Stomach smooth muscle (tissue), 2 donors: ENCODE measurements around the gene CEP72.
"Not testable (repeated sequence)": the region's sequence is repeated elsewhere in the genome, so short reads cannot be mapped to it uniquely, and the experiment has no call there.

ENCODE experiments used
- H3K27ac ChIP-seq: one replicate; pipeline ENCODE4 v1.7.0; 2013; ENCODE audit warnings: mild to moderate bottlenecking, low read length, inconsistent platforms
- H3K27me3 ChIP-seq, 2 donors: one replicate each; pipeline ENCODE4 v1.7.0; 2013; ENCODE audit warnings: low read length in 2 of 2; ENCODE audit not compliant: insufficient read depth in 2 of 2, control insufficient read depth in 1 of 2
- H3K36me3 ChIP-seq, 2 donors: one replicate each; pipeline ENCODE4 v1.7.0; 2013; ENCODE audit warnings: low read length in 2 of 2; ENCODE audit not compliant: control insufficient read depth in 2 of 2, insufficient read depth in 2 of 2
- H3K4me1 ChIP-seq: one replicate; pipeline ENCODE4 v1.7.0; 2013; ENCODE audit warnings: low read length; ENCODE audit not compliant: control insufficient read depth, insufficient read depth
- H3K4me3 ChIP-seq, 2 donors: one replicate each; pipeline ENCODE4 v1.7.0; 2013; ENCODE audit warnings: low read length in 2 of 2
- H3K9ac ChIP-seq, 2 donors: one replicate each; pipeline ENCODE4 v1.7.0; 2013; ENCODE audit warnings: low read length in 2 of 2, mild to moderate bottlenecking in 1 of 2
- H3K9me3 ChIP-seq, 2 donors: one replicate each; pipeline ENCODE4 v1.7.0; 2013; ENCODE audit warnings: low read length in 2 of 2; ENCODE audit not compliant: control insufficient read depth in 2 of 2
- donor health status: healthy.
- donor health status: Pancreatic carcinoma.

Gene CEP72

GRCh38 chr5:625516-625915, 13.4 kb downstream of the CEP72 start:
- Histone ChIP-seq H3K27ac (no peak overlapping the region), H3K9ac (no peak overlapping the region), H3K36me3 (peaks cover 12 to 25% of the 10 kb centered on the region in 2 donors), H3K4me3 (no peak overlapping the region), H3K4me1 (no peaks in the 10 kb centered on the region), H3K27me3 (no peaks in the 10 kb centered on the region), H3K9me3 (no peaks in the 10 kb centered on the region)

GRCh38 chr5:626850-627249, 14.7 kb downstream of the CEP72 start:
- Histone ChIP-seq H3K27me3 (no peaks in the 10 kb centered on the region), H3K4me3 (no peak overlapping the region), H3K36me3 (peaks cover 9 to 18% of the 10 kb centered on the region in 2 donors), H3K9me3 (no peaks in the 10 kb centered on the region), H3K4me1 (no peaks in the 10 kb centered on the region), H3K27ac (no peak overlapping the region), H3K9ac (no peak overlapping the region)

GRCh38 chr5:627840-628239, 15.7 kb downstream of the CEP72 start:
- no peak overlapping the region for H3K27ac ChIP-seq
- no peaks in the 10 kb centered on the region for H3K4me1 ChIP-seq
- H3K27me3 ChIP-seq = no peaks in the 10 kb centered on the region
- H3K36me3 ChIP-seq = peaks cover 7 to 15% of the 10 kb centered on the region in 2 donors
- no peaks in the 10 kb centered on the region for H3K9me3 ChIP-seq
- no peak overlapping the region for H3K4me3 ChIP-seq
- no peak overlapping the region for H3K9ac ChIP-seq

- H3K4me1 ChIP-seq, H3K27ac ChIP-seq: not testable (repeated sequence)
- H3K36me3 ChIP-seq = peaks cover 7 to 15% of the 10 kb centered on the region in 2 donors
These were observed 16.4 kb downstream of the CEP72 start for GRCh38 chr5:628351-629205.

GRCh38 chr5:633501-633955, 21.4 kb downstream of the CEP72 start:
- Histone ChIP-seq H3K4me3 (no peak overlapping the region), H3K36me3 (peaks cover 13 to 15% of the 10 kb centered on the region in 2 donors), H3K9me3 (no peaks in the 10 kb centered on the region)

More at GRCh38 chr5:628351-629205, 16.4 kb downstream of the CEP72 start:
- H3K9ac ChIP-seq, H3K4me3 ChIP-seq, H3K27me3 ChIP-seq, H3K9me3 ChIP-seq: not testable (repeated sequence)

GRCh38 chr5:634191-634590, 22.1 kb downstream of the CEP72 start:
- Histone ChIP-seq H3K27ac (no peak overlapping the region), H3K4me1 (no peaks in the 10 kb centered on the region), H3K9me3 (no peaks in the 10 kb centered on the region), H3K36me3 (peaks cover 13 to 15% of the 10 kb centered on the region in 2 donors), H3K4me3 (no peak overlapping the region), H3K9ac (no peak overlapping the region), H3K27me3 (no peaks in the 10 kb centered on the region)

More at GRCh38 chr5:633501-633955, 21.4 kb downstream of the CEP72 start:
- H3K27me3 ChIP-seq = no peaks in the 10 kb centered on the region
- H3K27ac ChIP-seq = no peak overlapping the region
- no peak overlapping the region for H3K9ac ChIP-seq
- H3K4me1 ChIP-seq = no peaks in the 10 kb centered on the region

GRCh38 chr5:635306-636055, 23.3 kb downstream of the CEP72 start:
- Histone ChIP-seq H3K36me3 (peaks cover 14 to 15% of the 10 kb centered on the region in 2 donors), H3K9ac (no peak overlapping the region), H3K4me1 (no peaks in the 10 kb centered on the region), H3K27me3 (no peaks in the 10 kb centered on the region), H3K9me3 (no peaks in the 10 kb centered on the region), H3K27ac (no peak overlapping the region), H3K4me3 (no peak overlapping the region)

- Histone ChIP-seq H3K27me3 (no peaks in the 10 kb centered on the region), H3K36me3 (peaks cover 18 to 19% of the 10 kb centered on the region in 2 donors), H3K4me3 (no peak overlapping the region), H3K4me1 (no peaks in the 10 kb centered on the region), H3K27ac (no peak overlapping the region), H3K9me3 (no peaks in the 10 kb centered on the region), H3K9ac (no peak overlapping the region)
These were observed 24.8 kb downstream of the CEP72 start for GRCh38 chr5:636951-637350.

GRCh38 chr5:637581-638450, 25.7 kb downstream of the CEP72 start:
- H3K27me3 ChIP-seq = no peaks in the 10 kb centered on the region
- H3K36me3 ChIP-seq = peaks cover 18 to 19% of the 10 kb centered on the region in 2 donors
- H3K9ac ChIP-seq = no peak overlapping the region
- H3K4me1 ChIP-seq = no peaks in the 10 kb centered on the region
- H3K4me3 ChIP-seq = no peak overlapping the region
- no peaks in the 10 kb centered on the region for H3K9me3 ChIP-seq
- H3K27ac ChIP-seq = no peak overlapping the region

- no peaks in the 10 kb centered on the region for H3K9me3 ChIP-seq
- no peak overlapping the region for H3K4me3 ChIP-seq
- H3K9ac ChIP-seq = no peak overlapping the region
- no peak overlapping the region for H3K27ac ChIP-seq
- H3K27me3 ChIP-seq = no peaks in the 10 kb centered on the region
- H3K36me3 ChIP-seq = peaks cover 18 to 19% of the 10 kb centered on the region in 2 donors
- no peaks in the 10 kb centered on the region for H3K4me1 ChIP-seq
These were observed 26.5 kb downstream of the CEP72 start for GRCh38 chr5:638501-639252.
